WTC11 (cell line): ENCODE results near the gene NOXA1. TPM values are rescaled to one million over a fixed set of nuclear protein-coding genes. Genes with fewer than 3 reads are reported as not detected.

ENCODE experiments used
- ATAC-seq: fragments of 200-7000 bp; cut with Tn5 transposase; 2 replicates; pipeline ENCODE4 v1.10.0; 2021; ENCODE audit warnings: mild to moderate bottlenecking, moderate library complexity
- CTCF ChIA-PET: fragments of 300-600 bp; sonication (Branson Sonifier 250); formaldehyde crosslinking; loops from one replicate; lab custom pipeline; 2021; ENCODE audit warnings: antibody characterized with exemption; lab: Charles Lee
- POLR2A ChIA-PET: fragments of 350-600 bp; sonication (Branson Sonifier 250); formaldehyde crosslinking; loops from one replicate; lab custom pipeline; 2021; ENCODE audit warnings: antibody characterized with exemption; lab: Charles Lee
- DNase-seq: peaks from one replicate; pipeline ENCODE4 v3.0.0; 2021; ENCODE audit warnings: low spot score
- H3K27ac Mint-ChIP-seq: 2 replicates; pipeline ENCODE4 v1.8.0; 2021; ENCODE audit warnings: mixed read lengths
- H3K27me3 Mint-ChIP-seq: 2 replicates; pipeline ENCODE4 v1.8.0; 2021; ENCODE audit warnings: low read depth, mild to moderate bottlenecking, moderate library complexity, mixed read lengths
- H3K36me3 Mint-ChIP-seq: 2 replicates; pipeline ENCODE4 v1.8.0; 2021; ENCODE audit warnings: mixed read lengths
- H3K4me1 Mint-ChIP-seq: 2 replicates; pipeline ENCODE4 v1.8.0; 2022; ENCODE audit warnings: mixed read lengths
- H3K4me3 Mint-ChIP-seq: 2 replicates; pipeline ENCODE4 v1.8.0; 2021; ENCODE audit warnings: mild to moderate bottlenecking, moderate library complexity, mixed read lengths
- H3K9me3 Mint-ChIP-seq: 2 replicates; pipeline ENCODE4 v1.8.0; 2021; ENCODE audit warnings: mixed read lengths
- ARID4B ChIP-seq: sonication (generic); formaldehyde crosslinking; IDR thresholded peaks from 2 replicates; pipeline ENCODE4 v1.8.0; 2023; ENCODE audit warnings: missing genetic modification reagents, mild to moderate bottlenecking, borderline replicate concordance
- GABPB1 ChIP-seq: sonication (generic); formaldehyde crosslinking; IDR thresholded peaks from 2 replicates; pipeline ENCODE4 v1.8.1; 2023; ENCODE audit warnings: mild to moderate bottlenecking, missing genetic modification reagents
- HMGXB4 ChIP-seq: sonication (generic); formaldehyde crosslinking; IDR thresholded peaks from 2 replicates; pipeline ENCODE4 v1.8.1; 2023; ENCODE audit warnings: mild to moderate bottlenecking, moderate library complexity, missing genetic modification reagents
- NFATC4 ChIP-seq: fragments of 250-450 bp; sonication (Bioruptor Pico); IDR thresholded peaks from 2 replicates; pipeline ENCODE4 v1.9.0; 2021; ENCODE audit warnings: mild to moderate bottlenecking
- STAT6 ChIP-seq: sonication (generic); formaldehyde crosslinking; conservative IDR thresholded peaks from 2 replicates; pipeline ENCODE4 v1.8.1; 2023; ENCODE audit warnings: mild to moderate bottlenecking, low read depth, missing genetic modification reagents, moderate library complexity
- TP53 ChIP-seq: sonication (generic); formaldehyde crosslinking; IDR thresholded peaks from 2 replicates; pipeline ENCODE4 v1.8.1; 2023; ENCODE audit warnings: mild to moderate bottlenecking, missing genetic modification reagents
- USF2 ChIP-seq: sonication (generic); formaldehyde crosslinking; IDR thresholded peaks from 2 replicates; pipeline ENCODE4 v1.8.1; 2023; ENCODE audit warnings: mild to moderate bottlenecking, missing genetic modification reagents, moderate library complexity
- ZBTB21 ChIP-seq: sonication (generic); formaldehyde crosslinking; IDR thresholded peaks from 2 replicates; pipeline ENCODE4 v1.8.1; 2023; ENCODE audit warnings: mild to moderate bottlenecking, missing genetic modification reagents, borderline replicate concordance
- ZNF138 ChIP-seq: sonication (generic); formaldehyde crosslinking; conservative IDR thresholded peaks from 2 replicates; pipeline ENCODE4 v1.8.1; 2022; ENCODE audit warnings: mild to moderate bottlenecking, moderate library complexity, missing genetic modification reagents
- ZNF671 ChIP-seq: fragments of 250-450 bp; sonication (Bioruptor Pico); IDR thresholded peaks from 2 replicates; pipeline ENCODE4 v1.8.0; 2021; ENCODE audit warnings: mild to moderate bottlenecking
- total RNA-seq: library from RNA; stranded (reverse); gene quantifications from 3 replicates; pipeline ENCODE4 v1.2.3, GENCODE V29; 2021
- TF ChIP-seq, protein P1 (sequence below): fragments of 250-450 bp; sonication (Bioruptor Pico); conservative IDR thresholded peaks from 2 replicates; pipeline ENCODE4 v1.9.0; 2021; ENCODE audit warnings: mild to moderate bottlenecking
- TF ChIP-seq, protein P2 (sequence below): sonication (generic); formaldehyde crosslinking; IDR thresholded peaks from 2 replicates; pipeline ENCODE4 v1.8.1; 2022; ENCODE audit warnings: low read depth, missing genetic modification reagents, borderline replicate concordance
- TF ChIP-seq, protein P3 (sequence below): fragments of 250-450 bp; sonication (Bioruptor Pico); IDR thresholded peaks from 2 replicates; pipeline ENCODE4 v1.9.0; 2021; ENCODE audit warnings: mild to moderate bottlenecking

NOXA1 gene
- total RNA-seq, 1 experiment from 2014 or later: 2.9 TPM

DNA sequence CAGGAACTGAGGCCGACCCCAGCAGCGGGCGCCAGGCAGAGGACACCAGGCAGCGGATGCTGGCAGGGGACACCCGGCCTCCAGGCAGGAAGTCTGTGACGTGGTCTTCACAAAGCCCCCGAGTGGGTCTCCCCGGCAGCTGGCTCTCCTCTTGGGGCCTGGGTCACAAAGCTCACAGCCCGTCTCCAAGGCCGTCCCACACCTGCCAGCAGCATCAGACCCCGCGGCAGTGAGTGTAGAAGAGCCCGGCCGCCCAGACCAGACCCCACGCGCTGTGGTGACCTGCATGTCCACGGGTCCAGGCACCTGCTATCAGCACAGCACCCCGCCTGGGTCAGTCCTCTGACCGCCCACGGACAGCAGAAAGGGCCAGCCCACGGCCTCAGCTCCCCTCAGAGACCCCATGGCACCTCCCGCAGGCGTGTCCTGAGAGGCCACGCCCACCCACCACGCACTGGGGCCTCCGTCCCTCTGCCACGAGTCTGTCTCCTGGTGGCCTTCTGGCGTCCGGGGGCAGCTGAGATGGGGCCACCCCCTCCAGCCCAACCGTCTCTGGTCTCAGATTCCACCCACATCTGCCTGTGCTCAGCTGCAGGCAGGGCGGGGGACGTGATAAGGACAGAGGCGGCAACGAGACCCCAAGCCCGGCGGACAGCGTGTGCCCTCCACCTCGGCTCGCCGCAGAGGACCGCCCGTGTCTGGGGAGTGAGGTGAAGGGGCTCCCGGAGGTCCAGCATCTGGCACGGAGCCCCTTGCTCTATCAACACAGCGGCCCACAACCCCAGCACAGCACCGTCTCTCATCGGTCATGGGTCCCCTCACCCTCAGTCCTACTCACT is 34.4 kb upstream of the NOXA1 start:
- Mint-ChIP-seq H3K36me3 (peaks cover 3% of the 10 kb centered on the region; the same call in 1 of the 2 replicates), H3K9me3 (no peaks in the 10 kb centered on the region), H3K27ac (no peak overlapping the region), H3K27me3 (no peaks in the 10 kb centered on the region), H3K4me1 (no peaks in the 10 kb centered on the region), H3K4me3 (no peak overlapping the region)
- ATAC-seq: no peak
- CTCF ChIA-PET: interaction anchor here (1.1 kb wide), 1 partner anchor 34 kb away, joined by 4 read pairs; the partner anchor contains the start of genes EXD3 and NOXA1
- POLR2A ChIA-PET: no interaction called here
- TF ChIP-seq ARID4B (CRISPR knock-in tag): no peak
- TF ChIP-seq, protein P1, sequence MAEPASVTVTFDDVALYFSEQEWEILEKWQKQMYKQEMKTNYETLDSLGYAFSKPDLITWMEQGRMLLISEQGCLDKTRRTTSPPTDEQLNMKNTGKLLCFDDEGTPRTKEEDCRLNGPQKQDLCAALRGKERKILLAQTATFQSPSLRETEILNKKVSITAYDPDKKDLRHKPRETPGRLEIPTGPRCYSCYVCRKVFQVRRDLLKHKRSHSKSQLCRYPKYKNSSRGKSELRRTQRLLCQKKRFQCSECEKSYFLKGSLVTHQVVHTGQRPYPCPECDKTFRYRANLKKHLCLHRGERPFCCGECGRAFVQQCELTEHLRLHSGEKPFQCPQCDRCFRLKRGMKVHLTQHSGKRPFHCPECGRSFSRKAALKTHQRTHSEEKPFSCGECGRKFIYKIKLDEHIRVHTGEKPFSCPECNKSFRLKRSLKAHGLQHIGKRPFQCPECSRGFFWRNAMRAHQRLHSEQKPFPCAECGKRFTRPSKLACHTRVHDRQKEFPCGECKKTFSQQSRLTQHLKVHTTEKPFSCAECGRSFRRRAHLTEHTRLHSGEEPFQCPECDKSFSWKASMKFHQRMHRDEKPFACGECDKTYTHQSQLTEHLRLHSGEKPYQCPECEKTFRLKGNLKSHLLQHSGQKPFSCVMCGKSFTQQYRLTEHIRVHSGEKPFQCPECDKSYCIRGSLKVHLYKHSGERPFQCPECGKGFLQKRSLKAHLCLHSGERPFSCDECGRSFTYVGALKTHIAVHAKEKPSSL (CRISPR knock-in tag): no peak
- no peak for TF ChIP-seq NFATC4 (CRISPR knock-in tag)
- TF ChIP-seq USF2 (CRISPR knock-in tag): no peak
- TF ChIP-seq, protein P2, sequence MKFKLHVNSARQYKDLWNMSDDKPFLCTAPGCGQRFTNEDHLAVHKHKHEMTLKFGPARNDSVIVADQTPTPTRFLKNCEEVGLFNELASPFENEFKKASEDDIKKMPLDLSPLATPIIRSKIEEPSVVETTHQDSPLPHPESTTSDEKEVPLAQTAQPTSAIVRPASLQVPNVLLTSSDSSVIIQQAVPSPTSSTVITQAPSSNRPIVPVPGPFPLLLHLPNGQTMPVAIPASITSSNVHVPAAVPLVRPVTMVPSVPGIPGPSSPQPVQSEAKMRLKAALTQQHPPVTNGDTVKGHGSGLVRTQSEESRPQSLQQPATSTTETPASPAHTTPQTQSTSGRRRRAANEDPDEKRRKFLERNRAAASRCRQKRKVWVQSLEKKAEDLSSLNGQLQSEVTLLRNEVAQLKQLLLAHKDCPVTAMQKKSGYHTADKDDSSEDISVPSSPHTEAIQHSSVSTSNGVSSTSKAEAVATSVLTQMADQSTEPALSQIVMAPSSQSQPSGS (CRISPR knock-in tag): no peak
- TF ChIP-seq ZNF138 (CRISPR knock-in tag): no peak
- TF ChIP-seq HMGXB4 (CRISPR knock-in tag): no peak
- TF ChIP-seq STAT6: no peak
- no peak for TF ChIP-seq ZNF671 (CRISPR knock-in tag)
- no peak for TF ChIP-seq ZBTB21
- no peak for TF ChIP-seq GABPB1
- TF ChIP-seq, protein P3, sequence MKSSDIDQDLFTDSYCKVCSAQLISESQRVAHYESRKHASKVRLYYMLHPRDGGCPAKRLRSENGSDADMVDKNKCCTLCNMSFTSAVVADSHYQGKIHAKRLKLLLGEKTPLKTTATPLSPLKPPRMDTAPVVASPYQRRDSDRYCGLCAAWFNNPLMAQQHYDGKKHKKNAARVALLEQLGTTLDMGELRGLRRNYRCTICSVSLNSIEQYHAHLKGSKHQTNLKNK (CRISPR knock-in tag): no peak
- no peak for TF ChIP-seq TP53 (CRISPR knock-in tag)
- DNase-seq: no peak
